Measurements from ENCODE around the gene MPP3.
"Not testable (repeated sequence)": the region's sequence is repeated elsewhere in the genome, so short reads cannot be mapped to it uniquely, and the experiment has no call there.

MPP3 gene

DNA sequence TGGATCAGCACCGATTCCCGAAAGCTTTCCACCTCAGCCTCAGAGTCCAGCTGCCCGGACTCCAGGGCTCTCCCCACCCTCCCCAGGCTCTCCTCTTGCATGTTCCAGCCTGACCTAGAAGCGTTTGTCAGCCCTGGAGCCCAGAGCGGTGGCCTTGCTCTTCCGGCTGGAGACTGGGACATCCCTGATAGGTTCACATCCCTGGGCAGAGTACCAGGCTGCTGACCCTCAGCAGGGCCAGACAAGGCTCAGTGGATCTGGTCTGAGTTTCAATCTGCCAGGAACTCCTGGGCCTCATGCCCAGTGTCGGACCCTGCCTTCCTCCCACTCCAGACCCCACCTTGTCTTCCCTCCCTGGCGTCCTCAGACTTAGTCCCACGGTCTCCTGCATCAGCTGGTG lies 29.0 kb upstream of the MPP3 start:
- no peak for DNase-seq (ENCODE audit: low read depth in 2 of 2)

DNA sequence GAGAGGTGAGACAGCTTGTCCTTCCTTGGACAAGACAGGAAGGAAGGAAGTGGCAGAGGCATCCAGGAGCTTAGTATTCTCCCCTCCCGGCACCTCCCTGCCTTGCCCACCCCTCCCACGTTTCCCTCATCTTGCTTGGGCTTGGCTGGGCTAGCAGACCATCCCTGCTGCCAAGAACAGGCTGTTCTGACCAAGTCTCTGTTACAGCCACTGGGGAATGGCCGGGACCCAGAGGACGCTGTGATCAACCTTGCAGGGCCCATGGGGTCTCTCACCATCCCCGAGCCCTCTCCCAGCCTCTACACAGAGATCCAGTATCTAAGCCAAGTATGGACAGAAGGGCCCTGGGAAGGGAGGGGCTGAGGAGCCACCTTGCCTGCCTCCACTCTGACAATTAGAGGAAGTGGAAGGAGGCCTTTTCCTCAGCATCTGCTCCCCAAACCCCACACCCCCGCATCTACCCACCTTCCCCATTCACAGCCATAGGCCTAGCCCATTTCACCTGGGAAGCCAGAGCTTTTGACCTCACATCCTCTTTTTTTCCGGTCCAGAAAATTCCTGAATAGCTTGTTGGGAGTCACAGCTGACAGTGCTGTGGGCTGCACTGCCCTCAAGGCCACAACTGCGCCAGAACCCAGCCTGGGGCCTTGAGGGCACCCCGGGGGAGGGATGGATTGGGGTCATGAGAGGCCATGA lies 28.1 kb upstream of the MPP3 start:
- no peak for DNase-seq (ENCODE audit: low read depth in 2 of 2)

DNA sequence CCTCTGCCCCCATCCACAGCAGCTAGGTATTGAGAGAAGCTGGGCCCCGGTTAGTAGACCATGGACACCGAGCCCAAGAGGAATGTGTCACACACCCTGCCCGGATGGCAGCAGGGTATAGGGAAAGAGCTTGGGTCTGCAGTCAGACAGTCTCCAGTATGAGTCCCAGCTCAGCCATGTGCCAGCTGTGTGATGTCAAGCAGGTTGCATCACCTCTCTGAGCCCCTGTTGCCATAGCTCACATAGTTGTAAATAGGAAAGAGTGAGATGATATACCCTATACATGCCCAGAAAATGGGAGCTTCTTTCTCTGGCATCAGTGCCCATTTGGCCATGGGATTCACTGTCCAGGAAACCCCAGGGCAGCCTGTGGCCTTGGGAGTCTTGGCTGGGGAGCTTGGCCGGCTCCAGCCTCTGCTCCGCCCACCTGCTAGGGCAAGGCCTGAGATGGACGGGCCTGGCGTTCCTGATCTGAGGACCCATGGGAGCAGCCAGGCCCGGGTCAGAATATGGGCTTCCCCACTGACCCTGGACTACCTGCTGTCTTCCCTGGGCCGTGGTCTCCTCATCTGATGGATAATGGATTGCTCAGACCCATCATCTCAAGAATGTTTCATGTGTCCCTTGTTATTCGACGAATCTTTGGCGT lies 27.3 kb upstream of the MPP3 start:
- no peak for DNase-seq (ENCODE audit: low read depth in 2 of 2)

DNA sequence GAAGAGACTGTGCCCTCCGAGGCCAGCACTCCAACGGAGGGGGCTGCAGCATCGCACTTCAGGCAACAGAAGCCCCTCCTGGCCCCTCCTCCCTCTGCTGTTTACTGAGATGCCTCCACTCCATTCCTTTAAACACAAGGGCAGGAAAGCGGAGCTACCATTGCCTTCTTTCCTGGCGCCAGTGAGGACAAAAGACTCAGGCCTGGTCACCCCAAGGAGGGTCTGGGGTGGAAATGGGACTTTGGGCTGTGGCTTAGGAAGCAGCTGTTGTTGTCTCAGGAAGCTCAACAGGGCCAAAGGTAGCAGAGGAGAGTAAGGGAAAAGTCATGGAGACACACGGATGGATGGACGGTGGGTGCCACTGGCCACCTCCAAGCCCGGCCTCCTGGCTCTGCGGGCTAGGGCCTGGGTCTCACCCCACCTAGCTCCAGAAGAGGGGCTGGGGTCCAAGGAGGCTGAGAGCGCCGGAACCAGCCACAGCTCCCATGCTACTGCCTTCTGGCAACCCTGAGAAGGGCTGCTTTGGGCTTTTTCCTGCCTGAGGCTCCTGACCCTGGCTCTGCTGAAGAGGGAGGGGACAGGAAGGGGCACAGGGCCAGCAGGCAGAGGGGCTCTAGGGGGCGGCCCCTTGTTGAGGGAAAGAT lies 25.1 kb upstream of the MPP3 start:
- no peak for DNase-seq (ENCODE audit: low read depth in 2 of 2)

DNA sequence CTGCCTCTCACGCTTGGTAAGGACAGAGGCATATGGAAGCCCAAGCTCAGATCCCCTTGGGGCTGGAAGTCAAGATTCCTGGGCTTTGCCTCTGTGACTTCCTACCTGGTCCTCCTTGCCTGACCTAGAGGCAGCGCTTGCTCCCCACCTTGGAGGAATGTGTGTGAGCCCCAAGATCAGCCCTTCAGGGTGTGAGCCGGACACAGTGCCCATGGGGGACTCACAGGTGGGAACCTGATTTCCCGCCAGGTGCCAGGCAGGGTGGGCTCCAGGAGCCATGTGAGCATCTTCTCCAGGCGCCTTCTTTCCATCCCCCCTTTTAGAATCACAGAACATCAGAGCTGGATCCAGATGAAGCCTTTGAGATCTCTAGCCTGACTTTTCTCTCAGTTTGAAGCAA lies 24.2 kb upstream of the MPP3 start:
- no peak for DNase-seq (ENCODE audit: low read depth in 2 of 2)

DNA sequence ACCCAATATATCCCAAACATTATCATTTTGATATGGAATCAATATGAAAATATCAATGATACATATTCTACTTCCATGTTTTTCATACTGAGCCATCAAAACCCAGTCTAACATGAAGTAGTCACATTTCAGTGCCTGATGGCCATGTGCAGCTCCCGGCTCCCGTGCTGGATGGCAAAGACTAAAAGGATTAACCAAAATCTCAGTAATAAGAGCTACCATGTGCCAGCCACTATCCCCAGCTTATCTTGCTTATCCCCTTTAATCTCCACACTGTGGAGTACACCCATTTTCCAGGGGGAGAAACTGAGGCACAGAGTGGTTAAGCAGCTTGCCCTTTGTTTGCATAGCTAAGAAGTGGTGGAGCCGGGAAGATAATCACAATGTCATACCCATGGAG lies 23.2 kb upstream of the MPP3 start:
- DNase-seq (ENCODE audit: low read depth in 2 of 2): no peak

DNA sequence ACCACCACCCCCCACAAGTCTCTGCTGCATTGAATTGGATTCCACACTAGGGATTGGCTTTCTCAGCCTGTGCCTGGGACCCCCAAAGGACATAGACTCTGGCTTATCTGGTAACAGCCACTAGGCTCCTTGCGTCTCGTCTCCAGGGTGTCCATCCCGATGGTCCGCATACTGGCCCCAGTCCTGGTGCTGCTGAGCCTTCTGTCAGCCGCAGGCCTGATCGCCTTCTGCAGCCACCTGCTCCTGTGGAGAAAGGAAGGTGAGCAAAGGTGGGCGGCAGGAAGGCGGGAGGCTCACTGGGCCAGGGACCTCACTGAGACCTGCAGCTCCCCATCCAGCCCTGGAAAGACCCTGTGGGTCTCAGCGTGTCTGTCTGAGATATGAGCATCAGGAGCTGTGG lies 22.1 kb upstream of the MPP3 start:
- no peak for DNase-seq (ENCODE audit: low read depth in 2 of 2)

DNA sequence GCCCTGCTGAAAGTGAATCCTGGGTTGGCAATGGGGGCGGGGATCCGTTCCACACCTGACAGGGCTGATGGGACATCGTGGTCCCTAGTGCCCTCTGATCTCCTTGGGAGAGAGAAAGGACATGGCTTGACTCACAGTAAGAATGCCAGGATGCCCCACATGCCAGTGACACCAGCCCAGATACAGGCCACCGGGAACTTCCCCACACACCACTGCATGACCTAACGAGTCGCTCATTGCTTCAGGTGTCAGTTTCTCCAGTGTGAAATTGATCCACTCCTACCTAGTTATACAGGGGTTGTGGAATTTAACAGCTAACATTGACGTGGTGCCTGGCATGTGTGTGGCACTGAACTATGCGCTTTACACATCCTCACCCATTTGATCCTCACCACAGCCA lies 21.6 kb upstream of the MPP3 start:
- DNase-seq (ENCODE audit: low read depth in 2 of 2): no peak

DNA sequence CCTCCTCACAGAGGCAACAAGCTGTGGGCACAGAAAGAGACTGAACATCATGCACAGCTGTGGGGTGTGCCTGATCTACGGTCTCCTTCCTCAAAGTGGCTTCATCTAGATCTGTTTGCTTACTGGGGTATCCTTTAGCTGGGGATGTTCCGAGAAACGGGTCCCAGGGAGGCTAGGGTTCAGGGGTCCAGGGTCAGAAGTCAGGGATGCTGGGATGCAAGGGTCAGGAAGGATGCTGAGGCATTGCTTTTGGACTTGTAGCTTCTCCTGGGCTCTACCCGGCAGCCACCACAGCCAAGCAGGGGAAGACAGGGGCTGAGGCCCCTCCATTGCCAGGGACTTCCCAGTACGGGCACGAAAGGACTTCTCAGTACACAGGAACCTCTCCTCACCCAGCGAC lies 20.6 kb upstream of the MPP3 start:
- DNase-seq (ENCODE audit: low read depth in 2 of 2): no peak

DNA sequence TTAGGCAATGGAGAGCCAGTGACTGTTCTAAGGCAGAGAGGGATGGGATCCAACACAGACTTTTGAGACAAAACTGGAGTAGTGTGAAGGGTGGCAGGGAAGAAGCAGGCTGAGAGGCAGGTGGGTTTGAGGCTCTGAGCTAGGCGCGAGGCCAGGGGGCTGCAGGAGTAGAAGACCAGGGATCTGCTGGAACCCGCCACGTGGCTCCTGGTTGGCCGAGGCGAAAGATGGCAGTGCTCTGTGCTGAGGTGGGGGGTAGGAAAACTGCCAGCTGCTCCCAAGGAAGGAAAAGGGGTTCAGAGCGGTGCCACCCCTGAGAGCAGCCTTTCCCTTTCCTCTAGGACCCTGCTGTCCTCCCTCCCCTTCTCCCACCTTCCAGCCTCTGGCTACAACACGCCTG lies 19.6 kb upstream of the MPP3 start:
- DNase-seq (ENCODE audit: low read depth in 2 of 2): no peak

DNA sequence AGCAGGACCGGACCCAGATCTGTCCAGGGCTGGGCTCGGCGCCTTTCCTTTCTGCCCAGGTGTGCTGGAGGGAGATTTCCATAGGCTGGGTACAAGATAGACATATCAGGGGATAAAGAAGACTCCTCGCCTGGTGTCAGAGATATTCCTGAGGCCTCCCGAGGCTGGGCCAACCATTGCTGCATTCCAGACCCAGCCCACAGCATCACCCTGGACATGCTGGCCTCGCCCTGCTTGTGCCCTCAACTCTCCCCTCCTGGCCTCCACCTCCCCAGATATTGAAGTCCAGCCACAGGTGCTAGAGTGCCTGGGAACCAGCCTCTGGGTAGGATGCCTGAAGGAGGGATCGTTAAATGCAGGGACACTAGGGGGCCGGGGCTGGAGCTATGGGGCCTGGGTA lies 16.2 kb upstream of the MPP3 start:
- no peak for DNase-seq (ENCODE audit: low read depth in 2 of 2)

DNA sequence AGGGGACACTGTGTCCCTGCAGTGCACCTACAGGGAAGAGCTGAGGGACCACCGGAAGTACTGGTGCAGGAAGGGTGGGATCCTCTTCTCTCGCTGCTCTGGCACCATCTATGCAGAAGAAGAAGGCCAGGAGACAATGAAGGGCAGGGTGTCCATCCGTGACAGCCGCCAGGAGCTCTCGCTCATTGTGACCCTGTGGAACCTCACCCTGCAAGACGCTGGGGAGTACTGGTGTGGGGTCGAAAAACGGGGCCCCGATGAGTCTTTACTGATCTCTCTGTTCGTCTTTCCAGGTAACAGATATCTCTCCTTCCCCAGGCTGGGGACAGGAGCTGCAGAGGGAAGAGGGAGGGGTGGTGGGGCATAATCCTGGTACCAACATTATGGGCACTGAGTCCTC lies 15.7 kb upstream of the MPP3 start:
- DNase-seq (ENCODE audit: low read depth in 2 of 2): no peak

DNA sequence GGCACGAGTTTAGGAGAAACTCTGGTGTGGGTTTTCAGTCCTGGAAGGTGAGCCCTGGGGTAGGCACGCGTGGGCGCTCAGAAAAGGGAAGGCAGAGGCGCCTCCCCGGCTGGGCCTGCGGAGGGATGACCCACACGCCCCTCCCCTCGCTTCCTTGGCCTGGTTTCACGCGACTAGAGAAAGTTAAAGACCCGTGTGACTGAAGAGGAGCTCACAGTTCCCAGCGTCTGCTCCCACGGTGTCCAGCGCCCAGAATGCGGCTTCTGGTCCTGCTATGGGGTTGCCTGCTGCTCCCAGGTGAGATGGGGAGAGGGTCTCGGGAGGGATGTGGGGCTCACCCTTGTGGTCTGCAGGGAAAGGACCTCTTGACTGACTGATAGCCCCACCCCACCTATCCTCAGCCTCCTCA lies 14.0 kb upstream of the MPP3 start, which contains the start of gene CD300LG:
CD300LG (plus strand) TSS at position 214 of the 409 bp plus-strand sequence; CDS start at position 255, 41 bp downstream.
- DNase-seq (ENCODE audit: low read depth in 2 of 2): no peak

DNA sequence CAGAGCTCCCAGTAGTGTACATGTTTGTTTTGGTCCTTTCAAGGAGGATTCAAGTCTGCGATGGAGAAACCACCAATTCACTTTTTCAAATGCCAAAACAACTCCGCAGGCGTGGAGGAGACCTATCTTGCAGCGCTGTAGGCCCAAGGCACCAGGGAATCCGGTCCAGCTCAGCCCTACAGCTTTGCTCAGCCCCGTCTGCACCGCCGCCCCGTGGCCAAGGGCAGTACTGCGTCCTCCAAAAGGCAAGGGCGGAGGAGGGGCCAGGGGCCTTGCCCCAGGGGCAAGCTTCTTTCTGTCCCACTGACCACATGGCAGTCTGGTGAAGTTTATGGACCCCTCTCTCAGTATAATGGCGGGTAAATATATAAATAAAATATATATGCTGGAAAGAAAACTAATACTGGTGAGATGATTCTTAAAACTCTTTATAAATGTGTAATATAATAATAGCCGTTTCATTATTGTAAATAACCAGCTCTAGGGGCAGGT lies 13.3 kb upstream of the MPP3 start:
- DNase-seq (ENCODE audit: low read depth in 2 of 2): peak; percentile 57 to 60

DNA sequence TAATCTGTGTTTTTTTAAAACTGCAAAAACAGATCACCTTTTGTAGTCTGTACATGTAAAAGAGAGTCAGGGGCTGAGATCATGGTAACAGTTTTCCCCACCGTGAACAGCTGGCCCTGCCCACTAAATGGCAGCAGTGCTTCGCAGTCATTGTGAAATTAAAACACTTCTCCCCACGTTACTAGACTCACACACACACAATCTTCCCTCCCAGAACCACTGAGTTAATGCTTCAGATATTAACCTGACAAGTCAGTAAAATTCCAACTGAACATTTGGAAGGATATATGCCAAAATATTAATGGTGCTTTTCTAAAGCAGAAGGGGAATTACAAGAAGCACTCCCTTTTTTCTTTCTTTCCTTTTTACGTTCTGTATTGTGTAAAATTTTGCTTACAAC lies 12.8 kb upstream of the MPP3 start:
- no peak for DNase-seq (ENCODE audit: low read depth in 2 of 2)

DNA sequence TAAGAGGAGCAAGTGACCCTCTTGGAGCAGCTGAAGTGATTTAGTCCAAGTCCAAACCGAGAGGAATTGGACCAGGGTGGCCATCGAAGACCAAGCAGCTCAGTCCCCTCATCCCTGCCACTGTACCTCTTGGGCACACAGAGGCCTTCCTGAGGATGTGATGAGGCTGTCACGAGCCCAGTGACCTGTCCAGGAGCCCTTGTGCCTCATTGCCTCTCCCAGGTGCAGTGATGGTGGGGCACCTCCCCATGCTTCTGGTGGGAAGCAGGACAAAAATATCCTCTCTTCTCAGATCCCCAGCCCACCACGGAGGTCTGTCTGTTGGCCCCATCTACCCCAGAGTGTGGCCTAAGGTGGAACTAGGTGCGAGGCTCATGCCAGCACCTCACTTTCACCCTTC lies 11.3 kb upstream of the MPP3 start:
- DNase-seq (ENCODE audit: low read depth in 2 of 2): no peak

DNA sequence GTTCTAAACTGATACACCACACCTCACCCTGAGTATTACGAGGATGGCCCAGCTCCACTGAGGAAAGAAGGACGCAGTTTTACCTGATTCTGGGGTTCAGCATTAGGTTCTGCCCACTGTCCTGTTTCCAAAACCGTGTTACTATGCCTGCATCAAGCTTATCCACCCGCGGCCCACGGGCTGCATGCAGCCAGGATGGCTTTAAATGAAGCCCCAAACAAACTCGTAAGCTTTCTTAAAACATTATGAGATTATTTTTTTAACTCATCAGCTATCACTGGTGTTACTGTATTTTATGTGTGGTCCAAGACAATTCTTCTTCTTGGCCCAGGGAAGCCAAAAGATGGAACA lies 10.0 kb upstream of the MPP3 start:
- no peak for DNase-seq (ENCODE audit: low read depth in 2 of 2)

DNA sequence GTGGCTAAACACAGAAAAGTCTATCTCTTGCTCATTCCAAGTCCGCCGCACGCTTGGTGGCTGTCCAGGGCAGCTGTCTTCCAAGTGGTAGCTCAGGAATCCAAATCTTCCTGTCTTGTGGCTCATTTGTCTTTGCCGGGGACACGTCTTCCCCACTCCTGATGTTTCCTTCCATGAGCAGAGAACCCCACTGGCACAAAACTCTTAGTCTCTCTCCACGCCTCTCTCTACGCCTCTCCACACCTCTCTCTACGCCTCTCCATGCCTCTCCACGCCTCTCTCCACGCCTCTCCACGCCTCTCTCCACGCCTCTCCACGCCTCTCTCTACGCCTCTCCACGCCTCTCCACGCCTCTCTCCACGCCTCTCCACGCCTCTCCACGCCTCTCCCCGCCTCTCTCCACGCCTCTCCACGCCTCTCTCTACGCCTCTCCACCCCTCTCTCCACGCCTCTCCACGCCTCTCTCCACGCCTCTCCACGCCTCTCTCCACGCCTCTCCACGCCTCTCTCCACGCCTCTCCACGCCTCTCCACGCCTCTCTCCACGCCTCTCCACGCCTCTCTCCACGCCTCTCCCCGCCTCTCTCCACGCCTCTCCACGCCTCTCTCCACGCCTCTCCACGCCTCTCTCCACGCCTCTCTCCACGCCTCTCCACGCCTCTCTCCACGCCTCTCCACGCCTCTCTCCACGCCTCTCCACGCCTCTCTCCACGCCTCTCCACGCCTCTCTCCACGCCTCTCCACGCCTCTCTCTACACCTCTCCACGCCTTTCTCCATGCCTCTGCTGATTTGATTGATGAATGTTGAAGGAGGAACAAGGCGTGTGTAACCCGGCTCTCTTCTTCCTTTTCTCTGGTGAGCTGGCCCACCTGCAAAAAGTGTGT lies 9.4 kb upstream of the MPP3 start:
- not testable (repeated sequence) for DNase-seq (ENCODE audit: low read depth in 2 of 2)

DNA sequence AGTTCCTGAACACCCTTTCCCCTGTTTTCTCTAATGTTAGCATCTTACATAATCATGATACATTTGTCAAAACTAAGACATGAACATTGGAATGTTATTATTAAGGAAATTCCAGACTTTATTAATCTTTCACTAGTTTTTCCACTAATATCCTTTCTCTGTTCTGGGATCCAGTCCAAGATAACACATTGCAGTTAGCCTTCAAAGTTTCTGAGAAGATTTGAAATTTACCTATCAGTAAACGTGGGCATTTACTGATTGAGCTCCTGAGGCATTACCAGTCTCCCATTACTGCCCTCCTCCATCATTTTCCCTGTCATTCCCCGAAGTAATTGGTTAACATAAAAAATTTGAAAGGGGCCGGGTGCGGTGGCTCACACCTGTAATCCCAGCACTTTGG lies 8.3 kb upstream of the MPP3 start:
- DNase-seq (ENCODE audit: low read depth in 2 of 2): no peak

DNA sequence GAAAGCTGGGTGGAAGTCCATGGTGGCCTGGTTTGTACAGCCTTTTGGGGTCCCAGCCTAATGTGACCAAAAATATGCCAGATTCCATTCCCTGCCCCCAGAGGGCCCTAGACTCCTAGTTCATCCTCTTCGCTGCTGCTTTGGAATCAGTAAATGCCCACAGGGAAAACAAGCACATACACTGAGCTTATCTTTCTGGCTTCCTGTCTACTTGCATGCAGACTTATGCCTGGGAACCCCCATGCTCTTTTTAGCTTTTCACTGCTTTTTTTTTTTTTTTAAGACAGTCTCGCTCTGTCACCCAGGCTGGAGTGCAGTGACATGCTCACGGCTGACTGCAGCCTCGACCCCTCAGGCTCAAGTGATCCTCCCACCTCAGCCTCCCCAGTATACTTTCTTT lies 7.9 kb upstream of the MPP3 start:
- DNase-seq (ENCODE audit: low read depth in 2 of 2): no peak

DNA sequence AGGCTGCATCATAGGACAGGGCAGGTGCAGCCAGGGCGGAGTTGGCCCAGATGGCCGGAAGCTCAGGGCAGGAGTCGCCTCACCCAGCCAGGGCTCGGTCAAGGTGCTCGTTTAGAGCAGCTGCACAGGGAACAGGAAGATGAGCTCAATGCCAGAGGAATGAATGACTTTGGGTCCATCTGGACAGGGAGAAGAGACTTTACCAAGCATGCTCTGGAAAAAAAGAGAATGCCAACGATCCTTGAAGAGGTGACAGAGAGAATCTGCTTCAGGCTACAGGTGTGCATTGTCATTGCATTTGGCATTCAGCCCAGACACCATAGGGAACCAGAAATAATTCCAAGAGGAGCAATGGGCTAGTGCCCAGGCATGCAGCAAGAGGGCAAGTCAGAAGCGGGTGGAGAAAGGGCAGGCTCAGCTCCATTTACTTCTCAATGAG lies 6.7 kb upstream of the MPP3 start:
- no peak for DNase-seq (ENCODE audit: low read depth in 2 of 2)

DNA sequence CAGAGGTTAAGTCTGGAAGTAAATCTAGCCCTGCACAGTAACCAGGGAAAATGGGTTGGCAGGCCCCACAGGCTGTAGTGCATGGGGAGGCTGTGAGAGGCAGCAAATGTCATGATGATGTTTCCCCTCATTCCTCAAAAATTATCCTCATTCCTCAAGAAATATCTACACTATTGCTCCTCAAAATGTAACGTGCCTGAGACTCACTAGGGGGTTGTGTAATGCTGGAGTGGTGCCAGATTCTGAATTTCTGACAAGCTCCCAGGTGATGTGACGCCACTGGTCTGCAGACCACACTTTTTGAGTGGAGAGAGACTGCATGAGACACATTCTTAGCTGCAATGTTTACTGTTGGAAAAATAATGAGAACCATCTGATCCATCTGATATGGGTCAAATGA lies 1.2 kb upstream of the MPP3 start:
- no peak for DNase-seq (ENCODE audit: low read depth in 2 of 2)
